Cardiac ventricle fibroblast (primary cell): ENCODE results near the gene DENND4B. TPM values are rescaled to one million over a fixed set of nuclear protein-coding genes. Genes with fewer than 3 reads are reported as not detected.

Experiments
- total RNA-seq: library from RNA; depleted of rRNA; stranded (reverse); fragments of >200 nt; gene quantifications from 2 replicates; pipeline ENCODE4 v1.2.3, GENCODE V29; 2015

Gene DENND4B, protein sequence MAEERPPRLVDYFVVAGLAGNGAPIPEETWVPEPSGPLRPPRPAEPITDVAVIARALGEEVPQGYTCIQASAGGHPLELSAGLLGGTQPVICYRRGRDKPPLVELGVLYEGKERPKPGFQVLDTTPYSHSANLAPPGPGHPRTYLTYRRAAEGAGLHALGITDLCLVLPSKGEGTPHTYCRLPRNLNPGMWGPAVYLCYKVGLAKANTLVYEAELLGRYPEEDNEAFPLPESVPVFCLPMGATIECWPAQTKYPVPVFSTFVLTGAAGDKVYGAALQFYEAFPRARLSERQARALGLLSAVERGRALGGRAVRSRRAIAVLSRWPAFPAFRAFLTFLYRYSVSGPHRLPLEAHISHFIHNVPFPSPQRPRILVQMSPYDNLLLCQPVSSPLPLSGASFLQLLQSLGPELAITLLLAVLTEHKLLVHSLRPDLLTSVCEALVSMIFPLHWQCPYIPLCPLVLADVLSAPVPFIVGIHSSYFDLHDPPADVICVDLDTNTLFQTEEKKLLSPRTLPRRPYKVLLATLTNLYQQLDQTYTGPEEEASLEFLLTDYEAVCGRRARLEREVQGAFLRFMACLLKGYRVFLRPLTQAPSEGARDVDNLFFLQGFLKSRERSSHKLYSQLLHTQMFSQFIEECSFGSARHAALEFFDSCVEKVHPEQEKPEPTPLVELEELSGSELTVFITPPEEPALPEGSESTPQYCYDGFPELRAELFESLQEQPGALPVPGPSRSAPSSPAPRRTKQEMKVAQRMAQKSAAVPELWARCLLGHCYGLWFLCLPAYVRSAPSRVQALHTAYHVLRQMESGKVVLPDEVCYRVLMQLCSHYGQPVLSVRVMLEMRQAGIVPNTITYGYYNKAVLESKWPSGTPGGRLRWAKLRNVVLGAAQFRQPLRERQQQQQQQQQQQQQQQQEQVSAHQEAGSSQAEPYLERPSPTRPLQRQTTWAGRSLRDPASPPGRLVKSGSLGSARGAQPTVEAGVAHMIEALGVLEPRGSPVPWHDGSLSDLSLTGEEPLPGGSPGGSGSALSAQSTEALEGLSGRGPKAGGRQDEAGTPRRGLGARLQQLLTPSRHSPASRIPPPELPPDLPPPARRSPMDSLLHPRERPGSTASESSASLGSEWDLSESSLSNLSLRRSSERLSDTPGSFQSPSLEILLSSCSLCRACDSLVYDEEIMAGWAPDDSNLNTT (N-terminal part only)
- total RNA-seq = 8.5 and 15.3 TPM in 2 replicates

DNA sequence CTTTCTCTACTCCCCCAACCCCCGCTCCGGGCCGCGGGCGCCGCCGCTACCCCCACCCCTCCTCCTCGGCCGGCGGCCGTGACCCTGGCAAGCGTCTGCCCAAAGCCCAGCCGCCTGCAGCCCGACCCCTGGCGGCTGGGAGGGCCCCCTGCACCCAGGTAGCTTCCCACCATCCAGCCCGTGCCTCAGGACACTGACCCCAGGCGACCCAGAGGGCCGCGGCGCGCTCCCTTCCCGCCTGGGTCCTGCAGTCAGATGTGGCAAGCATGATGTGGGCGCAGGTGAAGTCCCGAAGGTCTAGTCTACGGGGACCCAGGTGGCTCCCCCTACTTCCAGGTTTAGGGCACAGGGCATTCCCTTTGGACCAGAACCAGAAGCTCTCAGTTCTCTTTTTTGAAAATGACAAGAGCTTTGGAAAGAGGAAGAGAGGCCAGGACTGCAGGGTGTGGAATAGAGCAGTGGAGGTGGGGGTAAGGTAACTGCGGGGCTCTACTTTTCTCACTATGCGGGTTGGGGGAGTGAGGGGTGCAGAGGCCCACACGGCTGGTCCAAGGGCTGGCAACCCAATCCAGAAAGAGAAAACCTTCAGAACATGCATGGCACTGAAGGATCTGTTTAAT is at the start of gene DENND4B:
TSS of gene DENND4B (minus strand) at position 97 of the 620 bp plus-strand sequence. CDS start 2,344 bp downstream, outside the sequence.

GRCh38 chr1:153990468-153991150 is 44.1 kb upstream of the DENND4B start, which contains the start of gene RPS27:
TSS of gene RPS27 (plus strand) at chr1:153990762. CDS start at chr1:153990797, 35 bp downstream.

DNA sequence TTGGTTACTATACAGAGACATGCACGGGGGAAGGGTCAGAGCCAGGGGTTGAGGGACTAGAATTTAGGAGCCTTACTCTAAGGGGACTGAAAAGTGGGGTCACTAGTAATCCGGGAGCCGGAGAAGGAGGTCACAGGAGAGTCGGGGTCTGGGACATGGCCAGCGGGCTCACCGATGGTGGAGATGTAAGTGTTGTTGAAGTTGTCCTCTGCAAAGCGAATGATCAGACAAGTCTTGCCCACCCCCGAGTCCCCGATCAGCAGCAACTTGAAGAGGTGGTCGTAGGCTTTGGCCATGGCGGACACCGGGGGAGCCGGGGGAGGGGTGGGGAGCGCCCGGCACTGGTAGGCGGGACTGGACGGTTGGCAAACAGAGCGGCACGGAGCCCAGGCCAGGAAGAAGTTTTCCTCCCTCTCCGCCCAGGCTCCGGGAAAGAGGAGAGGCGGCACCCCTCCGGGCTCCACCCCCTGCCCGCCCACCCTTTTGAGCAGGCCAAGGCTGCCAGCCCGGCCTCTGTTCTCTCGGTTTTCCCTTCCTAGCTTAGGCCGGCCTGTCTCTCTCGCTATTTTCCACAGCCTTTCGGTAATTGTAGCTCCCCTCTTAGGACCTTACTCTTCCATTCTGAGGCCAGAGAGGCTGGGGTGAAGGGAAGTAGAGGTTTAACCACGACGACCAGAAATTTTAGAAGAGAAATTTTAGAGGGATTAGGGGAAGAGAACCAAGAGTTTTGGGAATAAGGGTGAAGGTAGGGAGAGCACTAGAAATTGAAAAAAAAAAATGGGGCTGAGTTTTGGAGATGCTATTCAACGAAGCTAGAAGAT is 39.6 kb upstream of the DENND4B start, which contains the start of gene RAB13:
TSS of gene RAB13 (minus strand) at position 399 of the 821 bp plus-strand sequence. CDS start at position 296, 103 bp downstream.

DNA sequence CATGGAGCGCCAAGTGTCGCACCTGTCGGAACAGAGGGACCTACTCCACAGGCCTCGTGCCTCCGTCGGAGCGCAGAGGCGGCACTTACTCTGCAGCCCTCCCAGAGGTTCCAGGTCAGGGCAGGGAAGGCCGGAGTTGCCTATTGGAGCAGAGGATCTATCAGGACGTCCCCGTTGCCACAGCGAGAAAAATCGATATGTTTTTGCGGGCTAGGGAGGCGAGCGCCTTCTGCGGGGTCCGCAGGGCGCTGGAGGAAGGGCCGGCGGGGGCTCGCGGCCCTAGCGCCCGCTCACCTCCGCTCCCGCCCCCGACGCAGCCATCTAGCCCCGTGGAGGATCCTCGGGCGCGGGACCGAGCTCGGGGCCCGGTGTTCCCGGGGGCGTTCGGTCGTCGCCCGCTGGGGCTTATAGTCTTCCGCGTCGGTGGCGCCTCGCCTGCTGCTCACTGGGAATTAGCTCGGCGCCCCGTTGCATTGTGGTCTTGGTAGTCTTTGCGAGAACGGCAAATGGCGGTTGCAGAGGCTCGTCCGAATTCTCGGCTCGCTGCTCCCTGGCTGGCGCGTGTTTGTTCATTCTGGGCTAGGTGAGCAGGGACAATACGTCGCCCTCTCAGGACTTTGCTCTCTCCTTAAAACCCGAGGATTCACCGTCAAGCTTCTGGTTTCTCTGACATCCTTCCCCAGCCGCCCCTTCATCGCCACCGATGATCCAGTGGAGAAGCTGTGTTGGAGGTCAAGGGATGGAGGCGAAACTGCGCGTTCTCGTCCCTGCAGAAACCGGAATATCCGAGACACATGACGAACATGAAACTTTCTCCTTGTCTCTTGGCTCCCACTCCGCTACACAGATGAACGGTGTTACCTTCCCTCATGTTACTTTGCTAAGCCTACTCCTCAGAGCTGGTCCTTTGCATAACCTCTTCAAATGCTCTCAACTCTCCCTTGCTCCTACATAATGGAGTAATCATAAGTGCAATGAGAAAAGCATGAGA is 31.0 kb upstream of the DENND4B start, which contains the start of gene JTB:
TSS of gene JTB (minus strand) at position 425 of the 991 bp plus-strand sequence. CDS start at position 3, 422 bp downstream.

DNA sequence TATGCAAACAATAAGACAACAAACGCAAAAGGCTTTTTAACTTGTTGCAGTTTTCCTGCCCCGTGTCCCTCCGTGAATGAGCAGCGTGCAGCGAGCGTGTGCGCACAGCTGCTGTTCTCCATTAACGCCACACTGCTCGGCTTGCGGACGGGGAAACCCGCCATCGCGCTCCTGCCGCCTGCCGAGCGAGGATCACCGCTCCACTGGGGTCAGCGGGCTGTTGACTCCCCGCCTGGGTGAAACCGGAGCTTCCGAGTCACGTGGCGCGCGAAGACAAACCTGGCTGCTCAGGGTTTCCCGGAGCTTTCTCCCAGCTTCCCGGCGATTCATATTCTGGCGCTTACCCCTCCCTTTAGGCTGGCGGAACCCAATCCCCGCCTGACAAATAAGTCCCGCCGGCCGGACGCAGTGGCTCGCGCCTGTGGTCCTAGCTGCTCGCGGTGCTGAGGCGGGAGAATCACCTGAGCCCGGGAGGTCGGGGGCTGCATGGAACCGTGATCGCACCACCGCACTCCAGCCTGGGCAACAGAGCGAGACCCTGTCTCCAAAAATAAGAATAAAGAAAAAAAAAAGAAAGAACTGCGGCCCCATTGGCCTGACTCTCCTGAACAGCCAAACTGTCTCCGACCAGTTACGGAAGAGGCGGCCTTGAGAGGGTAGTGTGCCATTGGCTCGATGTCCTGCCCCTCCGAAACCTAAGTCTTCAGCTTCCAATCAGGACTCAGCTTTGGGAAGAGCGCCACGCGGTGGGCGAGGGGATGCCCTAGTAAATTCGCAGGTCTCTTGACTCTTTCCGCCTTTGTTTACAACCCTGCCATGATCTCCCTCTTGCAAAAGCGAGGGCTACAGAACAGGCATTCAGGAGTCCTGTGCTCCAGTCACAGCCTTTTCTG is 20.8 kb upstream of the DENND4B start, which contains the start of gene CREB3L4:
TSS of gene CREB3L4 (plus strand) at position 796 of the 893 bp plus-strand sequence. CDS start 624 bp downstream, outside the sequence.

DNA sequence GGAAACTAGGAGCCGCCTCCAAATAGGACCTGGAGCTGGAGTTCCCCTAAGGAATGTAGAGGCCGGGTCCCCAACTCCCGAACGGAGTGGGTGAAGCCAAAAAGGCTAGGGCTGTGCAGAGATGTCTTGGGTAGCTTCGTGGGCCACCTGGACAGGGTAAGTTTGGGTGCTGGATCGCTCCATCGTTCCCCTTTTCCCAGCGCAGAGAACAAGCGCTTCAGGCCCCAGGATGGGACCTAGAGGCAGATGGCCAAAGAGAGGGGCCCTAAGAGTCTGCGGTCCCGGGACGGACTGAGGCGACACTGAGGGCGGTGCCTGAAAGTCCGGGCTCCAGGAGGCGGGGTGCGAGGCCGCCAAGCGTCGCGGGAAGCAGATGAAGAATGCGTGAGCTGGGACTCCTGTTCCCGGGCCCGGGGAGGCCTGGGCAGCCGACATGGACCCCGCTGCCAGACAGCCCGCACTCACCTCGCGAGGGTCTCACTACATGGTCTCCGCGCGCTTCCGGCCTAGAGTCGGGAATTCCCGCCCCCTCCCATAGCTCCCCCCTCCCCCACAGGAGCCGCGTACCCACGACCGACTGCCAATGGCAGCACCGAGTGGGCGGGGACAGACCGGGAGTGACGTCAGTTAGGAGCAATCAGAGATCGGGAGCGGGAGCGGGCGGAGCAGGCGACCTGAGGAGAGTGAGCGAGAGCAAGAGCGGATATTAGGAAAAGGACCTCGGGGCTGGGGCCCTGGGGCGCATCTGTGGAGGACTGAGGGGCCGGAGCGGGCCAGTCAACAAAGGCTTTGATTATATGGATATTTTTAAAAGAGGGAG is 16.7 kb upstream of the DENND4B start, which contains the start of gene SLC39A1:
TSS of gene SLC39A1 (minus strand) at position 508 of the 820 bp plus-strand sequence. CDS start 822 bp downstream, outside the sequence.

DNA sequence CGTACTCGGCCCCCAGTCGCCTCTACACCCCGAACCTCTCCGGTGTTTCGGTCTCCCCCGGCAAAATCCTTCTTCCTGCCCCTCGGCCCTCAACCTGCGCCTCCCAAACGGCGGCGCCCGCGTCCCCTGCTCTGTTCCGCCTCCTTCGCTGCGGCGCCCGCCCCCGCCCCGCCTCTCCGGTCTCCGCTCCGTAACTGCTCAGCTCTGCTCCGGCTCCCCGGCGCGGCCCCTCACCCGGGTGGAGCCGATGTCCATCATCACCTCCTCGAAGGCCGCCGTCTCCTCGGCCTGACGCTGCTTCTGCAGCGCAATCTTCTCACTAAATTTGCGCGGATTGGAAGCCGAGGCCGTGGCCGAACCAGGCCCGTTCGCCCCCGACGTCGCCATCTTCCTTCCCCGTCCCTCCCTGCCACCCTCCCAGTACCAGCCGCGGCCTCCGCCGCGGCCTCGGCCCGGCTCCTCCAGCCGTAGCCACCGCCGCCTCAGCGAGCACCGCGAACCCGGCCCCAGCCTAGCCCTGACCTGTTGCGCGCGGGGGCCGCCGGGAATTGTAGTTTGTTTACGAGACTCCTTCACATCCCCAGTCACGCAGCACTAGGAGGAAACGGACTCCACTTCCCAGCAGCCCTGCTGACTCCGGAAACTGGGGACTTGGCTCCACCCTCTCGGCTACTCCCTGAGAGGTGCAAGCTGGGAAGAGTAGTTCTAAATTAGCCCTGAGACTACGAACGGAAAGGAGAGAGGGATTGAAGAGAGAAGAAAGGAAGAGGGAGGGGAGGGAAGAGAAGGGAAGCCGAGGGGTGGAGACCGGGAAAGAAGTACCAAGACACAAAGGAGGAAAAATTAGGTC is 11.8 kb upstream of the DENND4B start, which contains the start of gene CRTC2:
TSS of gene CRTC2 (minus strand) at position 502 of the 850 bp plus-strand sequence. CDS start at position 387, 115 bp downstream.

DNA sequence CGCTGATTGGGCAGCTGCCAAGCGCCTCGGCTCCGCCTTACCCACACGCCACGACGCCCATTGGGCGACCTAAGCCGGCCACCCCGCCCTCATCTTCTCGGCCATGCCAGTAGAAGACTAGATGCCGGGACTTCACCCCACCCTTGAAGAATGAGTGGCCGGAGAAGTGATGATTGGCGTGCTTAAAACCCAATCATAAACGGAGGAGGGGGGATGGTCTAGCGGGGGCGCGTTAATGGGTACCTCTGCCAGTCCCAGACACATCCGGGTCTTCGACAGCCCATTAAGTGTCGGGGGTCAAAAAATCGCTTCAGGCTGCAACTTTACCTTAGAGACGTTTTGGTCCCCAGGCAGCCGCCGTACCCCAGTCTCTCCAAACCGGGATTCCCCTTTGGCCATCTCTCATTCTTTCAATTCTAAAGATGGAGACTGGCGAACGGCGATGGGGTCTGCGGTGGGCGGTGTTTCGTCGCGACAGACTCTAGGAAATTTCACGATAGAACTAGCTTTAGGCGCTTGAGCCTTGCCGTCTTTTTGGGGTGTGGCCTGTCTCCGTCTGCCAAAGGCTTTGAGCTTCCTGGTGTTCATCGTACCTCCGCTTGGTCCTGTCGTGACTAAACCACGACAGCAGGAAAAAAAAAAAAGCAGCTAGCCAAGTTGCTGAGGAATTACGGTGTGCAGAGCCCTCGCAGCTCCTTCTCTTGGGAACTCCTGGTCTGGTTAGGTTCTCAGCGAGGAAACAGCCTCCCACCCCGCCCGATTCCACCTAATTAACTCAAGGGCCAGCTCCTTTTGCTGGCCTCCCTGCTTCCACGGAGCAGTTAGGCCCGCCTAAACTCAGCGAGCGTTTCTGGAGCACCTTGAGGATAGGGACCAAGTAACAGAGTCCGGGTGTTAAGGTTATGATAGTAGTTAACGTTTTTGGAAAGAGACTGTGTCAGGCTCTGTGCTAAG is 23.3 kb downstream of the DENND4B start, which contains the start of gene GATAD2B:
TSS of gene GATAD2B (minus strand) at position 1 of the 954 bp plus-strand sequence. CDS start 94,625 bp downstream, outside the sequence.

Other genes with a start within 250 kb of the DENND4B start
- gene INTS3, start 218.7 kb downstream of the DENND4B start, total RNA-seq = 28.0 and 28.3 TPM in 2 replicates
- gene SLC27A3, start 171.3 kb downstream of the DENND4B start, total RNA-seq = 46.1 and 48.2 TPM in 2 replicates
- 19.0 and 20.6 TPM in 2 replicates for gene GATAD2B, start 23.7 kb downstream of the DENND4B start, total RNA-seq
- 6.4 and 7.4 TPM in 2 replicates for gene CRTC2, start 11.9 kb upstream of the DENND4B start, total RNA-seq
- gene SLC39A1, start 16.8 kb upstream of the DENND4B start, total RNA-seq = 82.4 and 94.3 TPM in 2 replicates
- 5.9 and 11.5 TPM in 2 replicates for gene CREB3L4, start 21.2 kb upstream of the DENND4B start, total RNA-seq
- gene JTB, start 31.0 kb upstream of the DENND4B start, total RNA-seq = 180 and 184 TPM in 2 replicates
- 97.1 and 105 TPM in 2 replicates for gene RAB13, start 39.6 kb upstream of the DENND4B start, total RNA-seq
- 1,536 and 1,696 TPM in 2 replicates for gene RPS27, start 44.0 kb upstream of the DENND4B start, total RNA-seq
- gene NUP210L, start 208.4 kb upstream of the DENND4B start, total RNA-seq = not detected in 2 replicates
- 222 and 313 TPM in 2 replicates for gene TPM3, start 245.4 kb upstream of the DENND4B start, total RNA-seq